Breast epithelium (tissue), 3 donors: Measurements from ENCODE around the gene CZIB.

Source experiments
- POLR2A ChIP-seq: fragments of 450-650 bp; IDR thresholded peaks from one replicate; pipeline ENCODE4 v1.6.1; 2016; ENCODE audit warnings: antibody characterized with exemption, mild to moderate bottlenecking, moderate library complexity
- POLR2AphosphoS5 ChIP-seq, 3 donors: sonication (generic); formaldehyde crosslinking; IDR thresholded peaks; one replicate each; pipeline ENCODE4 v1.6.1; 2017; ENCODE audit warnings: antibody characterized with exemption in 3 of 3

GRCh38 chr1:53183095-53183990, 37.1 kb downstream of the CZIB start:
- TF ChIP-seq POLR2AphosphoS5 (IDR thresholded peaks at IDR 0.05) (no peak), POLR2A (no peak)
